Karpas-422 (cell line): Measurements from ENCODE around the gene SLC9A5. TPM values are rescaled to one million over a fixed set of nuclear protein-coding genes. Genes with fewer than 3 reads are reported as not detected.
A peak's percentile ranks its signal among the peaks of the same experiment; 100 is the strongest.

Experiments used
- DNase-seq: peaks from one replicate; pipeline ENCODE4 v3.0.0-alpha.2; 2015
- H2AFZ ChIP-seq: fragments of 200-600 bp; sonication (generic); 2 replicates; pipeline ENCODE4 v1.6.1; 2014; ENCODE audit warnings: antibody characterized with exemption, low read length, mixed read lengths
- H3K27ac ChIP-seq: fragments of 200-600 bp; sonication (generic); 2 replicates; pipeline ENCODE4 v1.5.1; 2014; ENCODE audit warnings: mild to moderate bottlenecking, low read length, moderate library complexity
- H3K27me3 ChIP-seq: fragments of 200-600 bp; sonication (generic); 2 replicates; pipeline ENCODE4 v1.6.1; 2014; ENCODE audit warnings: low read length, mixed read lengths
- H3K36me3 ChIP-seq: fragments of 200-600 bp; sonication (generic); 2 replicates; pipeline ENCODE4 v1.6.1; 2014; ENCODE audit warnings: low read length, mixed read lengths; ENCODE audit not compliant: insufficient read depth
- H3K4me1 ChIP-seq: fragments of 200-600 bp; sonication (generic); 2 replicates; pipeline ENCODE4 v1.6.1; 2014; ENCODE audit warnings: mild to moderate bottlenecking, low read length, mixed read lengths
- H3K4me2 ChIP-seq: fragments of 200-600 bp; sonication (generic); 2 replicates; pipeline ENCODE4 v1.6.1; 2014; ENCODE audit warnings: low read length, low read depth, mild to moderate bottlenecking; ENCODE audit not compliant: poor library complexity, severe bottlenecking
- H3K4me3 ChIP-seq: fragments of 200-600 bp; sonication (generic); 2 replicates; pipeline ENCODE4 v1.5.1; 2014; ENCODE audit warnings: mild to moderate bottlenecking, antibody characterized with exemption, low read length, mixed read lengths
- H3K79me2 ChIP-seq: fragments of 200-600 bp; sonication (generic); 2 replicates; pipeline ENCODE4 v1.6.1; 2014; ENCODE audit warnings: mild to moderate bottlenecking, low read length, mixed read lengths
- H3K9ac ChIP-seq: fragments of 200-600 bp; sonication (generic); 2 replicates; pipeline ENCODE4 v1.6.0; 2014; ENCODE audit warnings: low read length
- H3K9me2 ChIP-seq: fragments of 200-600 bp; sonication (generic), shearing (Covaris generic); replicated peaks from 2 replicates; pipeline ENCODE4 v1.6.0; 2014; ENCODE audit warnings: mild to moderate bottlenecking, low read length, moderate library complexity; ENCODE audit not compliant: insufficient read depth
- H3K9me3 ChIP-seq: fragments of 300-700, 200-600 bp; sonication (generic); 2 replicates; pipeline ENCODE4 v1.6.1; 2014; ENCODE audit warnings: low read length, mixed read lengths
- H4K20me1 ChIP-seq: fragments of 200-600 bp; sonication (generic); 2 replicates; pipeline ENCODE4 v1.6.1; 2014; ENCODE audit warnings: mild to moderate bottlenecking, antibody characterized with exemption, low read length, low read depth; ENCODE audit not compliant: insufficient read depth
- total RNA-seq: library from RNA; depleted of rRNA; stranded (reverse); fragments of >200 nt; shearing (Covaris generic); gene quantifications from 2 replicates; pipeline ENCODE4 v1.2.3, GENCODE V29; 2014; ENCODE audit warnings: low replicate concordance

SLC9A5 gene
- total RNA-seq, 1 experiment from 2014 or later = 4.9 TPM

- Histone ChIP-seq H3K4me2 (no peak overlapping the region), H3K9me3 (no peaks in the 10 kb centered on the region), H3K27me3 (no peaks in the 10 kb centered on the region), H2AFZ (no peak overlapping the region), H3K4me1 (no peaks in the 10 kb centered on the region), H3K4me3 (no peak overlapping the region), H3K9me2 (no peaks in the 10 kb centered on the region), H3K79me2 (peaks cover 6% of the 10 kb centered on the region), H3K36me3 (peaks cover 24% of the 10 kb centered on the region), H3K9ac (no peak overlapping the region), H4K20me1 (peaks cover 6% of the 10 kb centered on the region; the same call in 1 of the 2 replicates), H3K27ac (no peak overlapping the region)
- DNase-seq = no peak
Measured at GRCh38 chr16:67233596-67233995, 15.2 kb upstream of the SLC9A5 start.

GRCh38 chr16:67234180-67234597 lies 14.6 kb upstream of the SLC9A5 start:
- Histone ChIP-seq H3K27ac (no peak overlapping the region), H3K36me3 (peaks cover 18% of the 10 kb centered on the region), H3K4me1 (no peaks in the 10 kb centered on the region), H3K79me2 (0 out of 2 replicates have a peak, but pooled peaks cover under 1% of the 10 kb centered on the region), H3K4me3 (no peak overlapping the region), H2AFZ (no peak overlapping the region), H3K9me2 (no peaks in the 10 kb centered on the region), H3K9ac (no peak overlapping the region), H4K20me1 (peaks cover 6% of the 10 kb centered on the region; the same call in 1 of the 2 replicates), H3K4me2 (no peak overlapping the region), H3K9me3 (no peaks in the 10 kb centered on the region), H3K27me3 (no peaks in the 10 kb centered on the region)
- no peak for DNase-seq

GRCh38 chr16:67235816-67236562 lies 12.8 kb upstream of the SLC9A5 start:
- Histone ChIP-seq H2AFZ (no peak overlapping the region), H3K27me3 (no peaks in the 10 kb centered on the region), H3K9ac (no peak overlapping the region), H3K4me1 (no peaks in the 10 kb centered on the region), H3K9me2 (no peaks in the 10 kb centered on the region), H3K4me3 (no peak overlapping the region), H3K4me2 (no peak overlapping the region), H3K79me2 (no peaks in the 10 kb centered on the region), H3K9me3 (no peaks in the 10 kb centered on the region), H3K36me3 (peaks cover 15% of the 10 kb centered on the region; the same call in 1 of the 2 replicates), H4K20me1 (peaks cover 10% of the 10 kb centered on the region; the same call in 1 of the 2 replicates), H3K27ac (no peak overlapping the region)
- no peak for DNase-seq

GRCh38 chr16:67236563-67237395 lies 12.0 kb upstream of the SLC9A5 start:
- Histone ChIP-seq H3K79me2 (peaks cover 3% of the 10 kb centered on the region; the same call in 1 of the 2 replicates), H3K4me3 (no peak overlapping the region), H3K36me3 (peaks cover 10% of the 10 kb centered on the region; the same call in 1 of the 2 replicates), H2AFZ (no peak overlapping the region), H3K4me2 (no peak overlapping the region), H3K4me1 (peaks cover 6% of the 10 kb centered on the region), H3K9ac (no peak overlapping the region), H3K27me3 (no peaks in the 10 kb centered on the region), H4K20me1 (peaks cover 10% of the 10 kb centered on the region; the same call in 1 of the 2 replicates), H3K9me3 (no peaks in the 10 kb centered on the region), H3K9me2 (no peaks in the 10 kb centered on the region), H3K27ac (no peak overlapping the region)
- peak; percentile 94 for DNase-seq

- no peak for DNase-seq
- Histone ChIP-seq H3K79me2 (peaks cover 10% of the 10 kb centered on the region), H3K36me3 (peaks cover 9% of the 10 kb centered on the region; the same call in 1 of the 2 replicates), H3K9me2 (no peaks in the 10 kb centered on the region), H3K27me3 (no peaks in the 10 kb centered on the region), H3K27ac (no peak overlapping the region), H3K4me2 (no peak overlapping the region), H3K4me3 (no peak overlapping the region), H3K9ac (no peak overlapping the region), H2AFZ (no peak overlapping the region), H4K20me1 (peaks cover 10% of the 10 kb centered on the region; the same call in 1 of the 2 replicates), H3K4me1 (peaks cover 6% of the 10 kb centered on the region), H3K9me3 (no peaks in the 10 kb centered on the region)
Measured at GRCh38 chr16:67237396-67238277, 11.1 kb upstream of the SLC9A5 start.

GRCh38 chr16:67238278-67238575 lies 10.6 kb upstream of the SLC9A5 start:
- H3K9me3 ChIP-seq = no peaks in the 10 kb centered on the region
- H3K4me3 ChIP-seq = no peak overlapping the region
- H3K36me3 ChIP-seq = peaks cover 9% of the 10 kb centered on the region; the same call in 1 of the 2 replicates
- no peak overlapping the region for H2AFZ ChIP-seq
- no peak overlapping the region for H3K4me2 ChIP-seq
- H3K27ac ChIP-seq = no peak overlapping the region
- peaks cover 6% of the 10 kb centered on the region for H3K4me1 ChIP-seq
- H3K27me3 ChIP-seq = no peaks in the 10 kb centered on the region
- H3K9ac ChIP-seq = no peak overlapping the region
- no peaks in the 10 kb centered on the region for H3K9me2 ChIP-seq
- no peak for DNase-seq
- H4K20me1 ChIP-seq = peaks cover 10% of the 10 kb centered on the region; the same call in 1 of the 2 replicates
- peaks cover 10% of the 10 kb centered on the region for H3K79me2 ChIP-seq

- no peak overlapping the region for H3K4me2 ChIP-seq
- H3K4me3 ChIP-seq = no peak overlapping the region
- no peak for DNase-seq
- no peak overlapping the region for H3K9ac ChIP-seq
- no peaks in the 10 kb centered on the region for H3K27me3 ChIP-seq
- no peaks in the 10 kb centered on the region for H3K9me3 ChIP-seq
- no peak overlapping the region for H3K27ac ChIP-seq
- H2AFZ ChIP-seq = no peak overlapping the region
- H3K36me3 ChIP-seq = peaks cover 9% of the 10 kb centered on the region; the same call in 1 of the 2 replicates
- peaks cover 15% of the 10 kb centered on the region for H3K79me2 ChIP-seq
- H3K4me1 ChIP-seq = peaks cover 12% of the 10 kb centered on the region
- peaks cover 15% of the 10 kb centered on the region; the same call in 1 of the 2 replicates for H4K20me1 ChIP-seq
- H3K9me2 ChIP-seq = no peaks in the 10 kb centered on the region
Measured at GRCh38 chr16:67238806-67239470, 9.8 kb upstream of the SLC9A5 start.
